Sigmoid colon (tissue), 7 donors: ENCODE measurements around the gene TUBGCP3. TPM values are rescaled to one million over a fixed set of nuclear protein-coding genes. Genes with fewer than 3 reads are reported as not detected.

Experiments used
- DNase-seq: peaks from one replicate; pipeline ENCODE4 v3.0.0-alpha.2; 2019
- H3K27ac ChIP-seq, 4 donors: fragments of 200-600 bp; sonication (generic); one replicate each; pipeline ENCODE4 v1.5.1; 2016 to 2019; ENCODE audit warnings: mild to moderate bottlenecking in 1 of 4
- H3K27me3 ChIP-seq, 3 donors: fragments of 200-600 bp; sonication (generic); one replicate each; pipeline ENCODE4 v1.5.1; 2019; ENCODE audit warnings: mild to moderate bottlenecking in 1 of 3
- H3K36me3 ChIP-seq, 4 donors: fragments of 200-600 bp; sonication (generic); one replicate each; pipeline ENCODE4 v1.5.1; 2016 to 2019
- H3K4me1 ChIP-seq, 4 donors: fragments of 200-600 bp; sonication (generic); one replicate each; pipeline ENCODE4 v1.5.1; 2017 to 2019
- H3K4me3 ChIP-seq, 4 donors: fragments of 200-600 bp; sonication (generic); one replicate each; pipeline ENCODE4 v1.5.1; 2017 to 2019; ENCODE audit warnings: mild to moderate bottlenecking in 2 of 4, moderate library complexity in 1 of 4
- H3K9me3 ChIP-seq, 4 donors: fragments of 200-600 bp in 3 of 4; sonication (generic) in 3 of 4; one replicate each; pipeline versions ENCODE4 v1.5.1 to v1.6.1; 2013 to 2019
- EP300 ChIP-seq, 4 donors: sonication (generic); formaldehyde crosslinking; IDR thresholded peaks; one replicate each; pipeline ENCODE4 v1.6.1; 2017; ENCODE audit warnings: antibody characterized with exemption in 4 of 4
- POLR2A ChIP-seq, 2 donors: fragments of 450-650 bp; IDR thresholded peaks; one replicate each; pipeline ENCODE4 v1.6.1; 2016; ENCODE audit warnings: antibody characterized with exemption in 2 of 2, mild to moderate bottlenecking in 2 of 2, moderate library complexity in 2 of 2
- POLR2AphosphoS5 ChIP-seq, 4 donors: sonication (generic); formaldehyde crosslinking; IDR thresholded peaks; one replicate each; pipeline ENCODE4 v1.6.1; 2017; ENCODE audit warnings: antibody characterized with exemption in 4 of 4
- WGBS, 2 donors: extraction: QIAGEN DNeasy Blood & Tissue Kit; methylation state at CpG; one replicate each; pipeline ENCODE4 v1.1.7; 2013; 5-methylcytosine and 5-hydroxymethylcytosine counted together
- intact Hi-C: fragments of 100-400 bp; cut with DNase I; formaldehyde crosslinking; loops from one replicate; pipeline ENCODE4 v1.15.1; 2023
- polyA plus RNA-seq, 3 donors: library from polyadenylated mRNA; stranded (reverse); fragments of 200-250 nt; gene quantifications; one replicate each; pipeline ENCODE4 v1.2.3, GENCODE V29; 2013
- total RNA-seq, 4 donors: library from RNA; depleted of rRNA; stranded (reverse); fragments of >200 nt; gene quantifications; one replicate each; pipeline ENCODE4 v1.1.0, GENCODE V29; 2016
- TF ChIP-seq, protein P1 (sequence below), 4 experiments: fragments of 450-650 bp in 3 of 4; fragments of 200-600 bp in 1 of 4; IDR thresholded peaks; one replicate each; pipeline ENCODE4 v1.5.1; 2016 to 2019; ENCODE audit warnings: antibody characterized with exemption in 4 of 4, mild to moderate bottlenecking in 3 of 4, moderate library complexity in 2 of 4
- donor health status: healthy with polysubstance abuse.
- donor health status: Bipolar disorder and iron deficiency.
- donor health status: healthy.

Gene TUBGCP3
- total and polyA plus RNA-seq, 7 donors, result 7.2 to 33.5 (median 23.8) TPM

DNA sequence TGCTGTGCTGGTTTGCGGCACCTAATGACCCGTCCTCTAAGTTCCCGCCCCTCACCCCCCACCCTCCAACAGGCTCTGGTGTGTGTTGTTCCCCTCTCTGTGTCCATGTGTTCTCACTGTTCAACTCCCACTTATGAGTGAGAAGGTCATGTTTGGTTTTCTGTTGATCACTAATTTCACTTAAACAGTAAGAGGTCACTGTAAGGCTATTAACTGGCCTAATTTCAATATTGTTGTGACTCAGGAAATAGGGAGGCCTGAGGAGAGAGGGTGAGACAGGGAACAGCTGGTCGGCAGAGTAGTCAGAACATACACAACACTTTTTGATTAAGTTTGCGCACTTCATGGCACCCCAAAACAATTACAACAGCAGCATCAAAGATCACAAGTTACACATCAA is 15.6 kb downstream of the TUBGCP3 start:
- WGBS, 2 donors, result 87 to 91% methylated on average over 5 of the region's 5 CpGs
- Histone ChIP-seq H3K36me3 (peaks cover 0 to 15% (median 5%) of the 10 kb centered on the region in 4 donors), H3K27ac (no peak overlapping the region), H3K27me3 (no peaks in the 10 kb centered on the region), H3K4me3 (no peak overlapping the region), H3K4me1 (peaks cover 0 to 49% (median 29%) of the 10 kb centered on the region in 4 donors), H3K9me3 (no peaks in the 10 kb centered on the region)
- intact Hi-C loops, result no loop called here
- DNase-seq, result no peak
- TF ChIP-seq, protein P1, sequence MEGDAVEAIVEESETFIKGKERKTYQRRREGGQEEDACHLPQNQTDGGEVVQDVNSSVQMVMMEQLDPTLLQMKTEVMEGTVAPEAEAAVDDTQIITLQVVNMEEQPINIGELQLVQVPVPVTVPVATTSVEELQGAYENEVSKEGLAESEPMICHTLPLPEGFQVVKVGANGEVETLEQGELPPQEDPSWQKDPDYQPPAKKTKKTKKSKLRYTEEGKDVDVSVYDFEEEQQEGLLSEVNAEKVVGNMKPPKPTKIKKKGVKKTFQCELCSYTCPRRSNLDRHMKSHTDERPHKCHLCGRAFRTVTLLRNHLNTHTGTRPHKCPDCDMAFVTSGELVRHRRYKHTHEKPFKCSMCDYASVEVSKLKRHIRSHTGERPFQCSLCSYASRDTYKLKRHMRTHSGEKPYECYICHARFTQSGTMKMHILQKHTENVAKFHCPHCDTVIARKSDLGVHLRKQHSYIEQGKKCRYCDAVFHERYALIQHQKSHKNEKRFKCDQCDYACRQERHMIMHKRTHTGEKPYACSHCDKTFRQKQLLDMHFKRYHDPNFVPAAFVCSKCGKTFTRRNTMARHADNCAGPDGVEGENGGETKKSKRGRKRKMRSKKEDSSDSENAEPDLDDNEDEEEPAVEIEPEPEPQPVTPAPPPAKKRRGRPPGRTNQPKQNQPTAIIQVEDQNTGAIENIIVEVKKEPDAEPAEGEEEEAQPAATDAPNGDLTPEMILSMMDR (IDR thresholded peaks at IDR 0.05), result no peak
- TF ChIP-seq EP300 (IDR thresholded peaks at IDR 0.05) (no peak), POLR2A (IDR thresholded peaks at IDR 0.05) (no peak), POLR2AphosphoS5 (IDR thresholded peaks at IDR 0.05) (no peak)

DNA sequence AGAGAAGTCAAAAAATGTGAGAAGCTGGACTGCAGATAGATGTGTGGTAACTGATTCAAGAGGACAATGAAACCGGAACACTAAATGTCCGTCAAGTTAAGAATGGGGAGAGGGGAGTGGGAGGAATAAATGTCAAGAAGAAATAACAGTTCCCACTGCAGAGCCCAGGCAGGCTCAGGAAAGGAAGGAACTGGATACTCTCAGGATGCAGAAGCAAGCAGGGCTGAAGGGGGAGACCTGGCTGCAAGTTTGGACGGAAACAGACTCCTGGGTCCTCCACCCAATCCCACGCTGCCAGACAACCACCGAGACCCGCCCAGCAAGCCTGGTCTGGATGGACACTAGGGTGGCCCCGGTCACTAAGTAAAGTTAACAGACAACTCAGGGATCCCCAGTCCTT is 18.1 kb downstream of the TUBGCP3 start:
- Histone ChIP-seq H3K4me1 (peaks cover 0 to 38% (median 17%) of the 10 kb centered on the region in 4 donors), H3K27ac (no peak overlapping the region), H3K36me3 (peaks cover 0 to 34% (median 8%) of the 10 kb centered on the region in 4 donors), H3K9me3 (no peaks in the 10 kb centered on the region), H3K4me3 (no peak overlapping the region), H3K27me3 (no peaks in the 10 kb centered on the region)
- intact Hi-C loops, result no loop called here
- WGBS, 2 donors, result 83 to 95% methylated on average over 7 of the region's 7 CpGs
- no peak for DNase-seq
- TF ChIP-seq, protein P1 (IDR thresholded peaks at IDR 0.05), result no peak
- TF ChIP-seq POLR2AphosphoS5 (IDR thresholded peaks at IDR 0.05), result no peak
- no peak for TF ChIP-seq EP300 (IDR thresholded peaks at IDR 0.05)
- TF ChIP-seq POLR2A (IDR thresholded peaks at IDR 0.05), result no peak

DNA sequence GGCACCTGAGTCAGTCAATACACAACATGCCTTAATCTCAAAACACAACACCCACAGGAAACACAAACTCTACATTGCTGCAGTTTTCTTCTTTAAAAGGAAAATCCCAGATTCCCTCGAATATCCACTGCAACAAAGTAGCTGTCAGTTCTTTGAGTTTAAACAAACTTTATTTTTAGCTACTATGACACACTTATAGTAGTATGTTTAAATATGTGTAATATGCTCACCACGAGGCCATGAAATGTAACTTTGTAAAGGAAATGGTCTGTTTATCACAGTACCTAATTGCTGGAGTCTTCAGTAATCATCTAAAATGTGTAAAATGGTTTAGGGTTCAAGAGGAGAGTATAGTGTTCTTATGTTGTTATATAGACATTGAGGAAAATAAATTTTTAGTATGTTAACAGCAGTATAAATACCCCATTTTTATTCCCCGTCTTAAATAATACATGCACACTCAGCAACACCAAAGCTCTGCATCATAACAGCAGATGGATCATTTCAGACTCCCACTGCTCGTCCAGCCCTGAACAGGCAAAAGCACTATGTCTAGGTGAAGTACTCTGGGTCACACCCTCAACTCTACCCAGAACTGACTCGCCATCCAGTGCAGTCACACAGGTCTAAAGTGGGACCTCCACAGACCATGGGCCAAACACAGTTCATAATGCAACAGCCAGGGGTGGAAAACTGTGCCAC is 20.6 kb downstream of the TUBGCP3 start:
- H3K4me3 ChIP-seq, result no peak overlapping the region
- no peak overlapping the region for H3K27ac ChIP-seq
- intact Hi-C loops, result no loop called here
- WGBS, 2 donors, result 80 to 82% methylated on average over 5 of the region's 5 CpGs
- no peaks in the 10 kb centered on the region for H3K9me3 ChIP-seq
- no peaks in the 10 kb centered on the region for H3K27me3 ChIP-seq
- H3K4me1 ChIP-seq, result peaks cover 0 to 14% (median 5%) of the 10 kb centered on the region in 4 donors
- no peak for TF ChIP-seq POLR2AphosphoS5 (IDR thresholded peaks at IDR 0.05)
- TF ChIP-seq, protein P1 (IDR thresholded peaks at IDR 0.05), result no peak
- peaks cover 0 to 46% (median 12%) of the 10 kb centered on the region in 4 donors for H3K36me3 ChIP-seq
- DNase-seq, result no peak

DNA sequence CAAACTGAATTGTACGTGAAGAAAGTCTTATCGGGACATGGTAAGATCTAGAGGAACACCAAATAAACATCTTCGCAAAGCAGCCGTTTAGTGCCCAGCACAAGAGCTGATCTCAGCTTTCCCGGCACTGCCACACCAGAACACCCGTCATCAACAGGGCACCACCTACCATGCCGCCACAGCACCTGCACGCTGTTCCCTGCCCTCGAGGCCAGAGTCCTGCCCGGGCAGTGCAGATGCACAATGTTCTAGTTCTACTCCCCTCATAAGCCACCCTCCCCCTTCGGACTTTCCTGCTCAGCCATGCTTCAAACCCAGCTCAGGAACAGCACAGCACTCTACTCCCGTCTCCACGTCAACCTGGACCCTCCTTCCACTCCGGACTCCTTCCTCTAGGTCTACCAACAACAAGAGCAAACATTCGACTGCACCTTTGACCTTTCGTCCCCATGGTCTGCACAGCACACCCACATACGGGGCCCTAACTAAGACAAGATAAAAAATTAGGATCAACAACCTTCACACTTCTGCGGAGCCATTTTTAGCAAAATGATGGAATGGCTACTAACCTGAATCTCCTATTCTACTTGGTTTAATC is 25.1 kb downstream of the TUBGCP3 start:
- no peak for TF ChIP-seq POLR2AphosphoS5 (IDR thresholded peaks at IDR 0.05)
- TF ChIP-seq POLR2A (IDR thresholded peaks at IDR 0.05), result no peak
- TF ChIP-seq, protein P1 (IDR thresholded peaks at IDR 0.05), result no peak
- no peak for TF ChIP-seq EP300 (IDR thresholded peaks at IDR 0.05)
- intact Hi-C loops, result no loop called here
- H3K4me3 ChIP-seq, result no peak overlapping the region
- DNase-seq, result no peak
- H3K36me3 ChIP-seq, result peaks cover 0 to 54% (median 14%) of the 10 kb centered on the region in 4 donors
- 92% methylated on average over 18 of the region's 18 CpGs for WGBS, 2 donors
- H3K4me1 ChIP-seq, result peaks cover 0 to 9% (median 4%) of the 10 kb centered on the region in 4 donors
- no peak overlapping the region for H3K27ac ChIP-seq
- no peaks in the 10 kb centered on the region for H3K27me3 ChIP-seq
- H3K9me3 ChIP-seq, result no peaks in the 10 kb centered on the region
